OCI-LY1 (cell line): ENCODE data around the gene PRKCH.

ENCODE experiments used
- CTCF ChIP-seq: fragments of 200-600 bp; sonication (generic), shearing (Covaris generic); IDR thresholded peaks from 2 replicates; pipeline ENCODE4 v1.5.1; 2017; ENCODE audit warnings: mild to moderate bottlenecking, antibody characterized with exemption, low read length, moderate library complexity, mixed read lengths
- EZH2 ChIP-seq: fragments of 200-600 bp; sonication (generic), shearing (Covaris generic); IDR thresholded peaks from 2 replicates; pipeline ENCODE4 v1.8.0; 2017; ENCODE audit warnings: borderline replicate concordance, mixed run types, mild to moderate bottlenecking, antibody characterized with exemption, low read length, moderate library complexity, mixed read lengths

- TF ChIP-seq CTCF (no peak), EZH2 (no peak)
These were observed 180.5 kb downstream of the PRKCH start for GRCh38 chr14:61501714-61502458.
